Measurements from ENCODE around the gene KLHL21. TPM values are rescaled to one million over a fixed set of nuclear protein-coding genes. Genes with fewer than 3 reads are reported as not detected.

KLHL21 gene
- total RNA-seq, 1 donor: 51.8 TPM

- TF ChIP-seq CTCF (IDR thresholded peaks at IDR 0.05; ENCODE audit: insufficient read depth, low read depth, low read length): no peak
- no peak overlapping the region for H3K4me3 ChIP-seq (ENCODE audit: low read depth, low read length)
- no peak for DNase-seq (ENCODE audit: low read depth)
These were observed 56.3 kb downstream of the KLHL21 start for GRCh38 chr1:6546326-6546725.

- DNase-seq (ENCODE audit: low read depth): no peak
- no peak for TF ChIP-seq CTCF (IDR thresholded peaks at IDR 0.05; ENCODE audit: insufficient read depth, low read depth, low read length)
- no peak overlapping the region for H3K4me3 ChIP-seq (ENCODE audit: low read depth, low read length)
These were observed 57.2 kb downstream of the KLHL21 start for GRCh38 chr1:6545276-6546112.

GRCh38 chr1:6544831-6545230 lies 57.8 kb downstream of the KLHL21 start:
- no peak overlapping the region for H3K4me3 ChIP-seq (ENCODE audit: low read depth, low read length)
- DNase-seq (ENCODE audit: low read depth): no peak
- TF ChIP-seq CTCF (IDR thresholded peaks at IDR 0.05; ENCODE audit: insufficient read depth, low read depth, low read length): no peak

Small RNA genes lying within 50 kb of the gene (small RNA-seq; reads per million reads assigned to genes)
- not detected for gene RNU6-731P

Other genes with a start within 250 kb of the KLHL21 start
- 16.1 and 17.3 TPM in 2 replicates for gene ACOT7, start 209.1 kb downstream of the KLHL21 start, total RNA-seq
- 0.43 TPM in 1 of 2 replicates, not detected in the other for gene HES2, start 182.9 kb downstream of the KLHL21 start, total RNA-seq
- not detected in 2 replicates for gene ESPN, start 178.1 kb downstream of the KLHL21 start, total RNA-seq
- gene TNFRSF25, start 136.7 kb downstream of the KLHL21 start, total RNA-seq: 2.9 and 3.9 TPM in 2 replicates
- 7.4 and 11.2 TPM in 2 replicates for gene PLEKHG5, start 111.2 kb downstream of the KLHL21 start, total RNA-seq
- gene NOL9, start 48.4 kb downstream of the KLHL21 start, total RNA-seq: 30.9 and 39.3 TPM in 2 replicates
- under 0.01 TPM in 1 of 2 replicates, not detected in the other for gene TAS1R1, start 47.6 kb downstream of the KLHL21 start, total RNA-seq
- gene ZBTB48, start 22.9 kb downstream of the KLHL21 start, total RNA-seq: 10.0 and 10.8 TPM in 2 replicates
- 16.8 TPM in 2 replicates for gene PHF13, start 10.9 kb upstream of the KLHL21 start, total RNA-seq
- 18.7 and 19.4 TPM in 2 replicates for gene THAP3, start 22.0 kb upstream of the KLHL21 start, total RNA-seq
- gene DNAJC11, start 98.9 kb upstream of the KLHL21 start, total RNA-seq: 30.3 and 38.9 TPM in 2 replicates
- gene CAMTA1, start 182.6 kb upstream of the KLHL21 start, total RNA-seq: 47.4 and 56.1 TPM in 2 replicates

Measured in fibroblast of villous mesenchyme (primary cell).